OCI-LY7 (cell line): ENCODE results near the gene CALHM2.

ENCODE experiments used
- CTCF ChIP-seq: fragments of 200-600 bp; sonication (generic); conservative IDR thresholded peaks from 2 replicates; pipeline ENCODE4 v1.5.1; 2014; ENCODE audit warnings: mild to moderate bottlenecking, antibody characterized with exemption, low read length, moderate library complexity, mixed read lengths
- EZH2phosphoT487 ChIP-seq: fragments of 200-600 bp; sonication (generic); IDR thresholded peaks from 2 replicates; pipeline ENCODE4 v1.6.1; 2018; ENCODE audit warnings: low read depth, borderline replicate concordance, mild to moderate bottlenecking, mixed run types, antibody characterized with exemption, low read length, moderate library complexity, mixed read lengths

- TF ChIP-seq CTCF (no peak), EZH2phosphoT487 (no peak)
These were observed 27.0 kb upstream of the CALHM2 start, which contains the start of gene CALHM3 for GRCh38 chr10:103479135-103479534.
